HepG2 (cell line): Measurements from ENCODE around the gene ADCY7. TPM values are rescaled to one million over a fixed set of nuclear protein-coding genes. Genes with fewer than 3 reads are reported as not detected.

Experiments
- ATAC-seq: fragments of 200-7000 bp; cut with Tn5 transposase; 3 replicates; pipeline ENCODE4 v1.9.1; 2020; ENCODE audit warnings: mild to moderate bottlenecking, moderate library complexity
- BruUV-seq: library from RNA; stranded (reverse); fragments of 400-500 nt; replicated peaks from 2 replicates; lab custom pipeline; 2021; lab: Mats Ljungman, UMichigan
- CTCF ChIA-PET: fragments of 300-600 bp; formaldehyde crosslinking; extraction: SDS; loops from one replicate; lab custom pipeline; 2021; ENCODE audit warnings: low total read pairs, inconsistent platforms, low intra/inter-chr PET ratio; lab: Yijun Ruan, JAX
- POLR2A ChIA-PET: fragments of 350-600 bp; sonication (Branson Sonifier 250); formaldehyde crosslinking; loops from one replicate; lab custom pipeline; 2020; ENCODE audit warnings: antibody characterized with exemption, inconsistent platforms; lab: Yijun Ruan, JAX
- DNase-seq: peaks from one replicate; pipeline ENCODE4 v3.0.0-alpha.2; 2015; ENCODE audit warnings: low spot score
- FAIRE-seq: peaks from 3 replicates; lab custom pipeline; 2011; peaks lifted over from hg19 to GRCh38; lab: Jason Lieb, UNC
- H2AFZ ChIP-seq: one replicate; pipeline ENCODE4 v1.6.1; 2011; ENCODE audit warnings: low read length, inconsistent platforms
- H3K27ac ChIP-seq: fragments of 300-600 bp; 3 replicates; pipeline ENCODE4 v1.8.0; 2011; ENCODE audit warnings: mixed run types, mild to moderate bottlenecking, mixed read lengths, low read length, inconsistent platforms; ENCODE audit not compliant: insufficient read depth; ENCODE audit errors: extremely low read length
- H3K27me3 ChIP-seq, 2 experiments: fragments of 200-600 bp in 1 of 2; 2 replicates in 1 of 2; 3 replicates in 1 of 2; pipeline versions ENCODE4 v1.6.0 to v1.8.0; 2011; ENCODE audit warnings: low read length in 2 of 2, mild to moderate bottlenecking in 2 of 2, moderate library complexity in 2 of 2, inconsistent platforms in 1 of 2; ENCODE audit not compliant: insufficient read depth in 2 of 2, control insufficient read depth in 1 of 2
- H3K36me3 ChIP-seq, 2 experiments: fragments of 200-600 bp in 1 of 2; replicated peaks in 1 of 2; 2 replicates in 1 of 2; 3 replicates in 1 of 2; pipeline versions ENCODE4 v1.5.1 to v1.8.0; 2011; ENCODE audit warnings: low read length in 2 of 2, inconsistent platforms in 1 of 2; ENCODE audit not compliant: insufficient read depth in 2 of 2, control insufficient read depth in 1 of 2
- H3K4me1 ChIP-seq: 2 replicates; pipeline ENCODE4 v1.5.1; 2012; ENCODE audit warnings: low read length, inconsistent platforms; ENCODE audit not compliant: insufficient read depth
- H3K4me2 ChIP-seq: 2 replicates; pipeline ENCODE4 v1.6.0; 2011; ENCODE audit warnings: low read depth, low read length, inconsistent platforms
- H3K4me3 ChIP-seq, 3 experiments: fragments of 200-600 bp in 1 of 3; sonication (generic), shearing (Covaris generic) in 1 of 3; replicated peaks in 1 of 3; 2 replicates each; pipeline ENCODE4 v1.5.1; 2011 to 2016; ENCODE audit warnings: low read length in 3 of 3, inconsistent platforms in 2 of 3, low read depth in 2 of 3, mild to moderate bottlenecking in 2 of 3, control low read depth in 1 of 3, mixed read lengths in 1 of 3; ENCODE audit not compliant: insufficient read depth in 1 of 3
- H3K79me2 ChIP-seq: one replicate; pipeline ENCODE4 v1.6.1; 2011; ENCODE audit warnings: low read length, inconsistent platforms; ENCODE audit not compliant: insufficient read depth
- H3K9ac ChIP-seq: 2 replicates; pipeline ENCODE4 v1.6.0; 2011; ENCODE audit warnings: mild to moderate bottlenecking, low read depth, low read length, inconsistent platforms; ENCODE audit not compliant: insufficient read depth
- H3K9me3 ChIP-seq: 2 replicates; pipeline ENCODE4 v1.5.1; 2012; ENCODE audit warnings: mild to moderate bottlenecking, low read length
- H4K20me1 ChIP-seq: 2 replicates; pipeline ENCODE4 v1.6.0; 2011; ENCODE audit warnings: inconsistent platforms, mild to moderate bottlenecking, low read length, moderate library complexity; ENCODE audit not compliant: insufficient read depth
- GMEB2 ChIP-seq: IDR thresholded peaks from 2 replicates; pipeline ENCODE4 v1.6.1; 2016; ENCODE audit warnings: missing biosample characterization, missing genetic modification reagents, low read depth
- REST ChIP-seq, 2 experiments: IDR thresholded peaks; 2 replicates each; pipeline ENCODE4 v1.6.1; 2011 to 2012; ENCODE audit warnings: low read length in 2 of 2, borderline replicate concordance in 1 of 2, low read depth in 1 of 2, mild to moderate bottlenecking in 1 of 2, moderate library complexity in 1 of 2
- TCF12 ChIP-seq, 2 experiments: fragments of 450-650 bp in 1 of 2; sonication (generic) in 1 of 2; formaldehyde crosslinking in 1 of 2; IDR thresholded peaks; 2 replicates each; pipeline versions ENCODE4 v1.6.1 to v1.8.0; 2017 to 2022; ENCODE audit warnings: antibody characterized with exemption in 1 of 2, mild to moderate bottlenecking in 1 of 2, missing genetic modification reagents in 1 of 2, moderate library complexity in 1 of 2
- WIZ ChIP-seq: sonication (generic); formaldehyde crosslinking; IDR thresholded peaks from 2 replicates; pipeline ENCODE4 v1.5.1; 2020; ENCODE audit warnings: mild to moderate bottlenecking, missing genetic modification reagents
- ZBTB20 ChIP-seq: sonication (generic); formaldehyde crosslinking; IDR thresholded peaks from 2 replicates; pipeline ENCODE4 v1.8.1; 2023; ENCODE audit warnings: missing genetic modification reagents, low read depth, mild to moderate bottlenecking, borderline replicate concordance
- ZNF235 ChIP-seq: sonication (generic); formaldehyde crosslinking; IDR thresholded peaks from 2 replicates; pipeline ENCODE4 v1.8.1; 2023; ENCODE audit warnings: mild to moderate bottlenecking, missing genetic modification reagents, borderline replicate concordance
- ZNF580 ChIP-seq: IDR thresholded peaks from 2 replicates; pipeline ENCODE4 v1.6.1; 2016; ENCODE audit warnings: low read depth, borderline replicate concordance
- ZNF737 ChIP-seq: sonication (generic); formaldehyde crosslinking; IDR thresholded peaks from 2 replicates; pipeline ENCODE4 v1.5.0; 2020; ENCODE audit warnings: missing genetic modification reagents, mild to moderate bottlenecking, borderline replicate concordance
- WGBS: methylation state at CpG from one replicate; pipeline ENCODE4 v1.1.6; 2017; ENCODE audit warnings: low lambda C conversion rate; 5-methylcytosine and 5-hydroxymethylcytosine counted together
- in situ Hi-C: cut with HindIII; loops from 2 replicates; pipeline ENCODE4 v1.10.0; 2017; ENCODE audit warnings: low pct_unique_long_range_greater_than_20kb; ENCODE audit not compliant: extremely low pct_ligation_motif_present
- intact Hi-C: fragments of 100-400 bp; cut with micrococcal nuclease; formaldehyde crosslinking; loops from one replicate; pipeline ENCODE4 v1.10.0; 2022; ENCODE audit not compliant: unreplicated experiment
- polyA plus RNA-seq, 8 experiments: library from polyadenylated mRNA; depleted of rRNA in 3 of 8; stranded (reverse) in 7 of 8; unstranded in 1 of 8; fragments of >200 nt; fragmentation: Illumina TruSeq in 4 of 8; extraction: Trizol in 4 of 8; gene quantifications; 2 replicates each; pipeline versions ENCODE4 v1.2.1 to v1.2.3, GENCODE V29; 2011 to 2016; ENCODE audit warnings: low read depth in 4 of 8, missing spikeins in 1 of 8, mixed read lengths in 1 of 8; ENCODE audit not compliant: insufficient read depth in 1 of 8
- total RNA-seq, 5 experiments: library from RNA; depleted of rRNA; stranded (reverse); fragments of >200 nt; fragmentation: Illumina TruSeq; extraction: Trizol; gene quantifications; 2 replicates each; pipeline ENCODE4 v1.2.3, GENCODE V29; 2016; ENCODE audit warnings: low read depth in 1 of 5

The ADCY7 gene
- total and polyA plus RNA-seq, 2 of the 13 experiments (the other 11 are each of a cell fraction or from before 2014, with no cell fraction given), result 2.2 to 4.3 TPM

- 67% methylated on average over 5 of the region's 9 CpGs for WGBS
- H4K20me1 ChIP-seq, result no peaks in the 10 kb centered on the region
- no peak overlapping the region for H3K9ac ChIP-seq
- no peak for FAIRE-seq
- H3K4me1 ChIP-seq, result peaks cover under 1% of the 10 kb centered on the region; the same call in 1 of the 2 replicates
- H3K36me3 ChIP-seq, result no peaks in the 10 kb centered on the region
- H3K4me3 ChIP-seq, result no peak overlapping the region
- H3K4me2 ChIP-seq, result no peak overlapping the region
- no peak overlapping the region for H2AFZ ChIP-seq
- no TSS peak for BruUV-seq
- CTCF ChIA-PET, result no interaction called here
- H3K27ac ChIP-seq, result no peak overlapping the region
- in situ Hi-C loops, result no loop called here
- intact Hi-C loops, result no loop called here
- peaks cover 0 to 14% of the 10 kb centered on the region in 2 experiments; a peak in 1 of 5 replicates for H3K27me3 ChIP-seq
- no peaks in the 10 kb centered on the region for H3K79me2 ChIP-seq
- TF ChIP-seq TCF12 (IDR thresholded peaks at IDR 0.05), result no peak
- TF ChIP-seq TCF12 (CRISPR knock-in tag; IDR thresholded peaks at IDR 0.05), result no peak
- no peak for TF ChIP-seq ZNF737 (CRISPR knock-in tag)
- no peak for TF ChIP-seq ZBTB20 (CRISPR knock-in tag)
- no peak for TF ChIP-seq WIZ
- no peak for TF ChIP-seq REST (IDR thresholded peaks at IDR 0.05; ENCODE audit: borderline replicate concordance in 1 of 2, low read depth in 1 of 2, low read length in 2 of 2)
- no peak for TF ChIP-seq GMEB2 (CRISPR knock-in tag)
- TF ChIP-seq ZNF580 (CRISPR knock-in tag), result no peak
- no peak for TF ChIP-seq ZNF235
- TF ChIP-seq, all 625 proteins: peak for 0
- ATAC-seq, result no peak
- POLR2A ChIA-PET, result no interaction called here
- DNase-seq, result no peak
- no peaks in the 10 kb centered on the region for H3K9me3 ChIP-seq
Observed at GRCh38 chr16:50252082-50252611, 14.2 kb upstream of the ADCY7 start.
